WI38 (cell line): Measurements from ENCODE around the gene CEL.

Experiments
- H3K4me3 ChIP-seq: 2 replicates; pipeline ENCODE4 v1.5.1; 2011; ENCODE audit warnings: low read depth, mild to moderate bottlenecking, control low read depth, low read length
- TF ChIP-seq, protein P1 (sequence below): IDR thresholded peaks from 2 replicates; pipeline ENCODE4 v1.5.1; 2012; ENCODE audit warnings: low read depth, mild to moderate bottlenecking, control low read depth, low read length

The CEL gene

DNA sequence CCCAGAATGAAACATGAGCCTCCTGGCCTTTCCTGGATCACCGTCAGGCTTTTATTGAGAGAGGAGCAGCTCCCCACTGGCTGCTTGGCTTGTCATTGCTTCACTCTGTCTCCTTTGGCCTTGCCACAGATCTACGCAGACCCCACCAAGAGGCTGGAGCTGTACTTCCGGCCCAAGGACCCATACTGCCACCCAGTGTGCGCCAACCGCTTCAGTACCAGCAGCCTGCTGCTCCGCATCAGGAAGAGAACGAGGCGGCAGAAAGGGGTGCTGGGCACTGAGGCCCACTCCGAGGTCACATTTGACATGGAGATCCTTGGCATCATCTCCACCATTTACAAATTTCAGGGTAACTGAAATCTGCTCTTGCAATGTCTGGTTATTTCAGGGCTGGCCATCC, 19.8 kb upstream of the CEL start:
- no peak overlapping the region for H3K4me3 ChIP-seq
- TF ChIP-seq, protein P1, sequence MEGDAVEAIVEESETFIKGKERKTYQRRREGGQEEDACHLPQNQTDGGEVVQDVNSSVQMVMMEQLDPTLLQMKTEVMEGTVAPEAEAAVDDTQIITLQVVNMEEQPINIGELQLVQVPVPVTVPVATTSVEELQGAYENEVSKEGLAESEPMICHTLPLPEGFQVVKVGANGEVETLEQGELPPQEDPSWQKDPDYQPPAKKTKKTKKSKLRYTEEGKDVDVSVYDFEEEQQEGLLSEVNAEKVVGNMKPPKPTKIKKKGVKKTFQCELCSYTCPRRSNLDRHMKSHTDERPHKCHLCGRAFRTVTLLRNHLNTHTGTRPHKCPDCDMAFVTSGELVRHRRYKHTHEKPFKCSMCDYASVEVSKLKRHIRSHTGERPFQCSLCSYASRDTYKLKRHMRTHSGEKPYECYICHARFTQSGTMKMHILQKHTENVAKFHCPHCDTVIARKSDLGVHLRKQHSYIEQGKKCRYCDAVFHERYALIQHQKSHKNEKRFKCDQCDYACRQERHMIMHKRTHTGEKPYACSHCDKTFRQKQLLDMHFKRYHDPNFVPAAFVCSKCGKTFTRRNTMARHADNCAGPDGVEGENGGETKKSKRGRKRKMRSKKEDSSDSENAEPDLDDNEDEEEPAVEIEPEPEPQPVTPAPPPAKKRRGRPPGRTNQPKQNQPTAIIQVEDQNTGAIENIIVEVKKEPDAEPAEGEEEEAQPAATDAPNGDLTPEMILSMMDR, result no peak

DNA sequence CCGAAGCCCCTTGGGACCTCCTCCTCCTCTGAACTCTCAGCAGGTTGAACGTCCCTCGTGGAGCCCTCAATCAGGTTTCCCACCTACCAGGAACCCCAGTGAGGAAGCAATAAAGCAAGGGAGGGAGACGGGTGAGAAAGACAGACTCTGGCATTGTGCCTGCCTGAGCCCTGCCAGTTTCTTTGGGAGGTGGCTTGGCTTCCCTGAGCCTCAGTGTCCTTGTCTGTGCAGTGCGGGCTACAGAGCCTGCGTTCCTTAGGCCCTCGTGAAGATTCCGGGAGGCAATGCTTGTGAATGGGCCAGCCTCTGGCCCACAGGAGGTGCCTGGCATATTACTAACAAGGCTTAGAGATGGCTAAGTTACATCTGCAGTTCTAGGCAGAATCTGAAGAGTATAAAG, 19.1 kb upstream of the CEL start:
- no peak overlapping the region for H3K4me3 ChIP-seq
- TF ChIP-seq, protein P1, result no peak

GRCh38 chr9:133043449-133044035, 18.2 kb upstream of the CEL start:
- H3K4me3 ChIP-seq, result no peak overlapping the region
- TF ChIP-seq, protein P1, result no peak

- TF ChIP-seq, protein P1, result no peak
- no peak overlapping the region for H3K4me3 ChIP-seq
These were observed 17.7 kb upstream of the CEL start for GRCh38 chr9:133044125-133044524.

GRCh38 chr9:133044661-133045060, 17.1 kb upstream of the CEL start:
- TF ChIP-seq, protein P1, result no peak
- no peak overlapping the region for H3K4me3 ChIP-seq

- TF ChIP-seq, protein P1, result no peak
- no peak overlapping the region for H3K4me3 ChIP-seq
These were observed 16.6 kb upstream of the CEL start for GRCh38 chr9:133045132-133045531.

DNA sequence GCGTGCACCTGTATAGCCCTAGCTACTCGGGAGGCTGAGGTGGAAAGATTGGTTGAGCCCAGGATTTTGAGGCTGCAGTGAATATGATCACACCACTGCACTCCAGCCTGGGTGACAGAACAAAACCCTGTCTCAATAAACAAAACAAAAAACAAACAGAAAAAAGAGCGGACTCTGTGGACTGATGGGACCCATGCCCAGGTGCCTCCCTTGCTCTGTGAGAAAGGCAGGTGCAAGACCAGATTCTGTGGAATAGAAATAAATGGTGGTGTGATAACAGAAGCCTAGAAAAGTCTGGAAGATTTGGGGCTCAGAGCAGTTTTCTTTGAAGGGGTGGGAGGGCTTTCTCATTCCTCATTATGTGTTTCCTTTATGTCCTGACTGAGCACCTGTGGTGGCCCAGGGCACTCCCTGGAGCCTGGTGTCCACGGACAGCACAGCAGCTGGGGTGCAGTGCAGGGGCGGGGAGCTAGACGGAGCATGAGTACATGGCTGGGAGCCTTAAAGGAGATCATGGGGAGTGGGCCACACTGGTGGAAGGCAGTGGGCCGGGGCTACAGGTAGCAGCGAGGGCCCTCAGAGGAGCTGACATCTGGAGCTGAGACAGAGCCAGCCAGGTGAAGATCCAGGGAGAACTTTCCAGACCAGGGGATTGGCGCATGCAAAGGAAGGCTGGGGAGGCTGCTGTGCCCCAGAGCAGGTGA, 15.4 kb upstream of the CEL start:
- H3K4me3 ChIP-seq, result no peak overlapping the region
- TF ChIP-seq, protein P1, result no peak
